Bronchial epithelial cell (primary cell): ENCODE measurements around the gene DGKD. TPM values are rescaled to one million over a fixed set of nuclear protein-coding genes. Genes with fewer than 3 reads are reported as not detected.

ENCODE experiments used
- DNase-seq: peaks from one replicate; pipeline ENCODE4 v3.0.0-alpha.2; 2010; ENCODE audit warnings: low read depth
- FAIRE-seq: peaks from 2 replicates; lab custom pipeline; 2011; peaks lifted over from hg19 to GRCh38; lab: Jason Lieb, UNC
- H3K27me3 ChIP-seq: 2 replicates; pipeline ENCODE4 v1.5.1; 2011; ENCODE audit warnings: low read length; ENCODE audit not compliant: control insufficient read depth, insufficient read depth
- H3K36me3 ChIP-seq: 2 replicates; pipeline ENCODE4 v1.5.1; 2011; ENCODE audit warnings: low read length; ENCODE audit not compliant: control insufficient read depth, insufficient read depth
- H3K4me3 ChIP-seq: 2 replicates; pipeline ENCODE4 v1.5.1; 2011; ENCODE audit warnings: mild to moderate bottlenecking, low read depth, low read length, control low read depth
- CTCF ChIP-seq: IDR thresholded peaks from 2 replicates; pipeline ENCODE4 v1.5.1; 2011; ENCODE audit warnings: mild to moderate bottlenecking, moderate library complexity, low read length, control low read depth, inconsistent platforms; ENCODE audit not compliant: insufficient read depth, severe bottlenecking
- total RNA-seq: library from RNA; depleted of rRNA; stranded (reverse); fragments of >200 nt; gene quantifications from 2 replicates; pipeline ENCODE4 v1.2.1, GENCODE V29; 2014

DGKD gene
- total RNA-seq, 1 donor from 2014 or later, result 14.5 TPM

GRCh38 chr2:233325814-233326213 lies 28.5 kb upstream of the DGKD start:
- H3K4me3 ChIP-seq, result no peak overlapping the region
- no peak for TF ChIP-seq CTCF
- FAIRE-seq, result no peak

GRCh38 chr2:233326500-233326899 lies 27.8 kb upstream of the DGKD start:
- H3K27me3 ChIP-seq, result peaks cover 2% of the 10 kb centered on the region
- DNase-seq (no peak), FAIRE-seq (no peak)

More at GRCh38 chr2:233325814-233326213, 28.5 kb upstream of the DGKD start:
- Histone ChIP-seq H3K27me3 (peaks cover 2% of the 10 kb centered on the region), H3K36me3 (no peaks in the 10 kb centered on the region)
- DNase-seq, result no peak

GRCh38 chr2:233328922-233329321 lies 25.4 kb upstream of the DGKD start:
- FAIRE-seq (no peak), DNase-seq (no peak)
- Histone ChIP-seq H3K36me3 (no peaks in the 10 kb centered on the region), H3K4me3 (no peak overlapping the region), H3K27me3 (peaks cover 2% of the 10 kb centered on the region)
- TF ChIP-seq CTCF, result no peak

More at GRCh38 chr2:233326500-233326899, 27.8 kb upstream of the DGKD start:
- Histone ChIP-seq H3K36me3 (no peaks in the 10 kb centered on the region), H3K4me3 (no peak overlapping the region)
- no peak for TF ChIP-seq CTCF

GRCh38 chr2:233329489-233330135 lies 24.7 kb upstream of the DGKD start:
- DNase-seq (no peak), FAIRE-seq (no peak)
- no peak overlapping the region for H3K4me3 ChIP-seq
- H3K27me3 ChIP-seq, result peaks cover 2% of the 10 kb centered on the region
- H3K36me3 ChIP-seq, result no peaks in the 10 kb centered on the region
- no peak for TF ChIP-seq CTCF

GRCh38 chr2:233331536-233331935 lies 22.8 kb upstream of the DGKD start:
- DNase-seq (no peak), FAIRE-seq (peak; percentile 40)
- Histone ChIP-seq H3K4me3 (no peak overlapping the region), H3K27me3 (peaks cover 2% of the 10 kb centered on the region), H3K36me3 (no peaks in the 10 kb centered on the region)
- no peak for TF ChIP-seq CTCF

- H3K27me3 ChIP-seq, result peaks cover 2% of the 10 kb centered on the region
- no peaks in the 10 kb centered on the region for H3K36me3 ChIP-seq
- H3K4me3 ChIP-seq, result no peak overlapping the region
- TF ChIP-seq CTCF, result no peak
- FAIRE-seq, result no peak
- no peak for DNase-seq
Observed at GRCh38 chr2:233332125-233332524, 22.2 kb upstream of the DGKD start.
